Endothelial cell of umbilical vein (primary cell): ENCODE results near the gene SRPX2. TPM values are rescaled to one million over a fixed set of nuclear protein-coding genes. Genes with fewer than 3 reads are reported as not detected.

Experiments used
- BruUV-seq: library from RNA; stranded (reverse); fragments of 400-500 nt; replicated peaks from 2 replicates; lab custom pipeline; 2021; lab: Mats Ljungman, UMichigan
- CTCF ChIA-PET: fragments of 300-600, 350-600 bp; sonication (Branson Sonifier 250); formaldehyde crosslinking; loops from one replicate; lab custom pipeline; 2021; ENCODE audit warnings: antibody characterized with exemption, inconsistent platforms; lab: Charles Lee
- POLR2A ChIA-PET: fragments of 300-600, 350-600 bp; sonication (Branson Sonifier 250); formaldehyde crosslinking; loops from one replicate; lab custom pipeline; 2021; ENCODE audit warnings: antibody characterized with exemption, inconsistent platforms; lab: Charles Lee
- DNase-seq: peaks from one replicate; pipeline ENCODE4 v3.0.0-alpha.2; 2011; ENCODE audit warnings: low read depth, low spot score
- FAIRE-seq: peaks from 2 replicates; lab custom pipeline; 2011; peaks lifted over from hg19 to GRCh38; lab: Jason Lieb, UNC
- H2AFZ ChIP-seq: 2 replicates; pipeline ENCODE4 v1.6.0; 2012; ENCODE audit warnings: low read depth, low read length, control low read depth, inconsistent platforms
- H3K27ac ChIP-seq: 2 replicates; pipeline ENCODE4 v1.5.1; 2011; ENCODE audit warnings: low read depth, mild to moderate bottlenecking, control low read depth, low read length, moderate library complexity; ENCODE audit not compliant: insufficient read depth
- H3K27me3 ChIP-seq, 2 experiments: 2 replicates each; pipeline versions ENCODE4 v1.6.0 to v1.6.1; 2011; ENCODE audit warnings: low read length in 2 of 2, mixed read lengths in 1 of 2; ENCODE audit not compliant: control insufficient read depth in 2 of 2, insufficient read depth in 2 of 2
- H3K36me3 ChIP-seq, 2 experiments: 2 replicates in 1 of 2; 3 replicates in 1 of 2; pipeline ENCODE4 v1.5.1; 2011; ENCODE audit warnings: low read length in 2 of 2, mild to moderate bottlenecking in 1 of 2, moderate library complexity in 1 of 2; ENCODE audit not compliant: control insufficient read depth in 2 of 2, insufficient read depth in 2 of 2; ENCODE audit errors: extremely low read depth in 1 of 2
- H3K4me1 ChIP-seq: 3 replicates; pipeline ENCODE4 v1.5.1; 2011; ENCODE audit warnings: mild to moderate bottlenecking, low read length; ENCODE audit not compliant: control insufficient read depth, insufficient read depth; ENCODE audit errors: extremely low read depth
- H3K4me2 ChIP-seq: 2 replicates; pipeline ENCODE4 v1.6.1; 2011; ENCODE audit warnings: low read length, control low read depth, mixed read lengths; ENCODE audit not compliant: insufficient read depth
- H3K4me3 ChIP-seq, 3 experiments: fragments of 200-600 bp in 1 of 3; sonication (generic), shearing (Covaris generic) in 1 of 3; replicated peaks in 1 of 3; 2 replicates each; pipeline ENCODE4 v1.5.1; 2011 to 2016; ENCODE audit warnings: control low read depth in 3 of 3, low read length in 3 of 3, mild to moderate bottlenecking in 2 of 3, inconsistent platforms in 1 of 3, low read depth in 1 of 3, moderate library complexity in 1 of 3; ENCODE audit not compliant: insufficient read depth in 1 of 3
- H3K79me2 ChIP-seq: 2 replicates; pipeline ENCODE4 v1.6.0; 2012; ENCODE audit warnings: low read length, inconsistent platforms; ENCODE audit not compliant: control insufficient read depth, insufficient read depth
- H3K9ac ChIP-seq: replicated peaks from 2 replicates; pipeline ENCODE3; 2011; ENCODE audit warnings: low read length, control low read depth; ENCODE audit not compliant: insufficient read depth; ENCODE audit errors: extremely low read depth
- H3K9me1 ChIP-seq: replicated peaks from 3 replicates; pipeline ENCODE4 v1.6.0; 2011; ENCODE audit warnings: mild to moderate bottlenecking, low read length; ENCODE audit not compliant: control insufficient read depth, insufficient read depth; ENCODE audit errors: extremely low read depth
- H3K9me3 ChIP-seq: replicated peaks from 2 replicates; pipeline ENCODE4 v1.5.1; 2012; ENCODE audit warnings: low read length, inconsistent platforms; ENCODE audit not compliant: control insufficient read depth, insufficient read depth
- H4K20me1 ChIP-seq: replicated peaks from 2 replicates; pipeline ENCODE3; 2011; ENCODE audit warnings: mild to moderate bottlenecking, low read length; ENCODE audit not compliant: control insufficient read depth, insufficient read depth; ENCODE audit errors: extremely low read depth
- EZH2 ChIP-seq: IDR thresholded peaks from 2 replicates; pipeline ENCODE4 v1.6.1; 2012; ENCODE audit warnings: borderline replicate concordance, low read depth, mild to moderate bottlenecking, moderate library complexity, low read length, inconsistent platforms; ENCODE audit not compliant: severe bottlenecking
- FOS ChIP-seq: IDR thresholded peaks from 2 replicates; pipeline ENCODE4 v1.6.1; 2011; ENCODE audit warnings: mild to moderate bottlenecking, low read length, moderate library complexity, borderline replicate concordance; ENCODE audit not compliant: insufficient read depth
- GATA2 ChIP-seq: IDR thresholded peaks from 2 replicates; pipeline ENCODE4 v1.7.0; 2011; ENCODE audit warnings: low read depth, mild to moderate bottlenecking, moderate library complexity, mixed read lengths, low read length; ENCODE audit not compliant: insufficient read length, insufficient read depth
- JUN ChIP-seq: IDR thresholded peaks from 2 replicates; pipeline ENCODE4 v1.6.1; 2011; ENCODE audit warnings: borderline replicate concordance, low read depth; ENCODE audit not compliant: insufficient read length, insufficient read depth
- MYC ChIP-seq: IDR thresholded peaks from one replicate; pipeline ENCODE4 v1.6.1; 2011; ENCODE audit warnings: mild to moderate bottlenecking, low read depth, low read length
- POLR2A ChIP-seq: IDR thresholded peaks from 2 replicates; pipeline ENCODE4 v1.6.1; 2012; ENCODE audit warnings: low read depth, mild to moderate bottlenecking, control low read depth, low read length
- POLR2AphosphoS5 ChIP-seq: IDR thresholded peaks from 2 replicates; pipeline ENCODE4 v1.6.1; 2012; ENCODE audit warnings: low read depth, mild to moderate bottlenecking, control low read depth, low read length, moderate library complexity; ENCODE audit not compliant: insufficient read depth
- dilution Hi-C: fragments of 300-500 bp; cut with MboI; formaldehyde crosslinking; loops from one replicate; pipeline ENCODE4 v1.15.0; 2019; ENCODE audit warnings: low sequenced_read_pairs; ENCODE audit not compliant: extremely low pct_ligation_motif_present
- intact Hi-C: fragments of 100-400 bp; cut with micrococcal nuclease; formaldehyde crosslinking; loops from one replicate; pipeline ENCODE4 v1.10.0; 2022
- polyA plus RNA-seq, 4 experiments: library from polyadenylated mRNA; depleted of rRNA in 3 of 4; stranded (reverse) in 3 of 4; unstranded in 1 of 4; fragments of >200 nt; gene quantifications; 2 replicates each; pipeline versions ENCODE4 v1.2.1 to v1.2.3, GENCODE V29; 2011 to 2012; ENCODE audit warnings: missing spikeins in 1 of 4
- total RNA-seq: library from RNA; stranded (reverse); gene quantifications from 2 replicates; pipeline ENCODE4 v1.2.3, GENCODE V29; 2021
- TF ChIP-seq, protein P1 (sequence below), 2 donors: IDR thresholded peaks; 1 replicate in 1 of 2; 2 replicates in 1 of 2; pipeline ENCODE4 v1.5.1; 2011; ENCODE audit warnings: low read length in 2 of 2, mild to moderate bottlenecking in 2 of 2, moderate library complexity in 2 of 2, control low read depth in 1 of 2, inconsistent platforms in 1 of 2, low read depth in 1 of 2; ENCODE audit not compliant: insufficient read depth in 1 of 2; ENCODE audit errors: extremely low read depth in 1 of 2
- TF ChIP-seq, protein P2 (sequence below): IDR thresholded peaks from 2 replicates; pipeline ENCODE4 v1.6.1; 2011; ENCODE audit not compliant: insufficient read depth, insufficient read length

SRPX2 gene
- total and polyA plus RNA-seq, 2 donors (not counting 3 experiments of a cell fraction or from before 2014, with no cell fraction given) = 124 to 265 TPM

DNA sequence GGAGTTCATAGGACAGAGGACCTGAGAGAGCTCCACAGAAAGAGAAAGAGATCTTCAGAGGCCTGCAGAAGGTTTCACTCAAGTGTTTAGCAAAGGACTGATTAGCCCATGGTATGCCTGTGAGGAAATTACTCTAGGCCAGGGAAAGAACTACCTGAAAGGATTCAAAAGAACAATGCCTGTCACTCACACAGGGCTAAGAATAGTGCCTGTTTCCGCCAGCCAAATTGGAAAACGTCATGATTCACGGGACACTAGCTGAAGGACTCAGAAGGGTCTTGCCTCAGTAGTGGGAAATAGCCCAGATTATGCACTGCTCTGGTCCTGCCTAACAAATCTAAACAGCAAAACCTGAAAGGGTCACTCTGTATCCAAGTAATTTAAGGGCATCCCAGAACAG is 66.8 kb downstream of the SRPX2 start:
- CTCF ChIA-PET = interaction anchor here (0.9 to 2.2 kb wide), 3 partner anchors 11 to 58 kb away, joined by 3 to 8 read pairs (median 3); no protein-coding TSS in a partner anchor
- H3K4me2 ChIP-seq = no peak overlapping the region
- H4K20me1 ChIP-seq = no peaks in the 10 kb centered on the region
- no peaks in the 10 kb centered on the region for H3K9me1 ChIP-seq
- no peaks in the 10 kb centered on the region for H3K27me3 ChIP-seq
- H3K27ac ChIP-seq = no peak overlapping the region
- intact Hi-C loops = no loop called here
- no peaks in the 10 kb centered on the region for H3K9me3 ChIP-seq
- no peak overlapping the region for H2AFZ ChIP-seq
- H3K4me3 ChIP-seq = no peak overlapping the region
- FAIRE-seq (peak; percentile 48), DNase-seq (peak; percentile 18)
- H3K9ac ChIP-seq = no peak overlapping the region
- POLR2A ChIA-PET = no interaction called here
- H3K79me2 ChIP-seq = peaks cover 26% of the 10 kb centered on the region
- dilution Hi-C loops = no loop called here
- TF ChIP-seq, protein P1, sequence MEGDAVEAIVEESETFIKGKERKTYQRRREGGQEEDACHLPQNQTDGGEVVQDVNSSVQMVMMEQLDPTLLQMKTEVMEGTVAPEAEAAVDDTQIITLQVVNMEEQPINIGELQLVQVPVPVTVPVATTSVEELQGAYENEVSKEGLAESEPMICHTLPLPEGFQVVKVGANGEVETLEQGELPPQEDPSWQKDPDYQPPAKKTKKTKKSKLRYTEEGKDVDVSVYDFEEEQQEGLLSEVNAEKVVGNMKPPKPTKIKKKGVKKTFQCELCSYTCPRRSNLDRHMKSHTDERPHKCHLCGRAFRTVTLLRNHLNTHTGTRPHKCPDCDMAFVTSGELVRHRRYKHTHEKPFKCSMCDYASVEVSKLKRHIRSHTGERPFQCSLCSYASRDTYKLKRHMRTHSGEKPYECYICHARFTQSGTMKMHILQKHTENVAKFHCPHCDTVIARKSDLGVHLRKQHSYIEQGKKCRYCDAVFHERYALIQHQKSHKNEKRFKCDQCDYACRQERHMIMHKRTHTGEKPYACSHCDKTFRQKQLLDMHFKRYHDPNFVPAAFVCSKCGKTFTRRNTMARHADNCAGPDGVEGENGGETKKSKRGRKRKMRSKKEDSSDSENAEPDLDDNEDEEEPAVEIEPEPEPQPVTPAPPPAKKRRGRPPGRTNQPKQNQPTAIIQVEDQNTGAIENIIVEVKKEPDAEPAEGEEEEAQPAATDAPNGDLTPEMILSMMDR (IDR thresholded peaks at IDR 0.05; ENCODE audit: extremely low read depth in 1 of 2, insufficient read depth in 1 of 2, low read depth in 1 of 2, low read length in 2 of 2) = no peak
- TF ChIP-seq FOS = no peak
- no peak for TF ChIP-seq GATA2
- no peak for TF ChIP-seq EZH2
- no peak for TF ChIP-seq POLR2AphosphoS5
- TF ChIP-seq MYC = no peak
- no peak for TF ChIP-seq JUN
- no peak for TF ChIP-seq POLR2A
- TF ChIP-seq, protein P2, sequence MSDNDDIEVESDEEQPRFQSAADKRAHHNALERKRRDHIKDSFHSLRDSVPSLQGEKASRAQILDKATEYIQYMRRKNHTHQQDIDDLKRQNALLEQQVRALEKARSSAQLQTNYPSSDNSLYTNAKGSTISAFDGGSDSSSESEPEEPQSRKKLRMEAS = no peak
- no TSS peak for BruUV-seq
- no peaks in the 10 kb centered on the region for H3K36me3 ChIP-seq
- H3K4me1 ChIP-seq = no peaks in the 10 kb centered on the region
